ENCODE results near the gene BTBD9.

BTBD9 gene

GRCh38 chr6:38420207-38420606 lies 219.5 kb downstream of the BTBD9 start:
- no peak for FAIRE-seq

GRCh38 chr6:38417521-38417920 lies 222.2 kb downstream of the BTBD9 start:
- no peak for FAIRE-seq

- FAIRE-seq = no peak
Observed at GRCh38 chr6:38415231-38416005, 224.3 kb downstream of the BTBD9 start.

- FAIRE-seq = no peak
Observed at GRCh38 chr6:38413102-38413800, 226.5 kb downstream of the BTBD9 start.

GRCh38 chr6:38407192-38407591 lies 232.5 kb downstream of the BTBD9 start:
- FAIRE-seq = no peak

- FAIRE-seq = no peak
Observed at GRCh38 chr6:38406096-38406495, 233.6 kb downstream of the BTBD9 start.

GRCh38 chr6:38404900-38405556 lies 234.7 kb downstream of the BTBD9 start:
- FAIRE-seq = no peak

- no peak for FAIRE-seq
Observed at GRCh38 chr6:38404355-38404754, 235.4 kb downstream of the BTBD9 start.

- FAIRE-seq = no peak
Observed at GRCh38 chr6:38403548-38403947, 236.2 kb downstream of the BTBD9 start.

- FAIRE-seq = no peak
Observed at GRCh38 chr6:38400764-38401163, 239.0 kb downstream of the BTBD9 start.

GRCh38 chr6:38400101-38400500 lies 239.6 kb downstream of the BTBD9 start:
- no peak for FAIRE-seq

GRCh38 chr6:38396209-38396608 lies 243.5 kb downstream of the BTBD9 start:
- no peak for FAIRE-seq

- no peak for FAIRE-seq
Observed at GRCh38 chr6:38393986-38394385, 245.7 kb downstream of the BTBD9 start.

GRCh38 chr6:38391626-38392579 lies 247.8 kb downstream of the BTBD9 start:
- no peak for FAIRE-seq

GRCh38 chr6:38391206-38391605 lies 248.5 kb downstream of the BTBD9 start:
- FAIRE-seq = no peak

- FAIRE-seq = no peak
Observed at GRCh38 chr6:38389875-38390274, 249.9 kb downstream of the BTBD9 start.

GRCh38 chr6:38387971-38388370 lies 251.8 kb downstream of the BTBD9 start:
- no peak for FAIRE-seq

GRCh38 chr6:38387461-38387860 lies 252.3 kb downstream of the BTBD9 start:
- FAIRE-seq = no peak

- no peak for FAIRE-seq
Observed at GRCh38 chr6:38378801-38379200, 260.9 kb downstream of the BTBD9 start.

GRCh38 chr6:38375937-38376336 lies 263.8 kb downstream of the BTBD9 start:
- no peak for FAIRE-seq

GRCh38 chr6:38375341-38375740 lies 264.4 kb downstream of the BTBD9 start:
- FAIRE-seq = no peak

- FAIRE-seq = no peak
Observed at GRCh38 chr6:38371881-38372280, 267.8 kb downstream of the BTBD9 start.

Measured in G401.6 (cell line).